ENCODE data around the gene ABR.

ABR gene

GRCh38 chr17:1073241-1073962 lies 106.4 kb downstream of the ABR start:
- in situ Hi-C loops (cut with MboI; ENCODE audit: low pct_unique_long_range_greater_than_20kb, low sequenced_read_pairs, unreplicated experiment): no loop called here
- DNase-seq (ENCODE audit: low spot score): no peak
- no peak for TF ChIP-seq CTCF (IDR thresholded peaks at IDR 0.05; ENCODE audit: extremely low read depth, insufficient read depth, missing control alignments)

GRCh38 chr17:1072551-1072961 lies 107.2 kb downstream of the ABR start:
- no peak for TF ChIP-seq CTCF (IDR thresholded peaks at IDR 0.05; ENCODE audit: extremely low read depth, insufficient read depth, missing control alignments)
- in situ Hi-C loops (cut with MboI; ENCODE audit: low pct_unique_long_range_greater_than_20kb, low sequenced_read_pairs, unreplicated experiment): no loop called here
- DNase-seq (ENCODE audit: low spot score): no peak

- no peak for TF ChIP-seq CTCF (IDR thresholded peaks at IDR 0.05; ENCODE audit: extremely low read depth, insufficient read depth, missing control alignments)
- in situ Hi-C loops (cut with MboI; ENCODE audit: low pct_unique_long_range_greater_than_20kb, low sequenced_read_pairs, unreplicated experiment): no loop called here
- DNase-seq (ENCODE audit: low spot score): no peak
Measured at GRCh38 chr17:1071103-1071825, 108.5 kb downstream of the ABR start.

GRCh38 chr17:1070411-1070810 lies 109.4 kb downstream of the ABR start:
- DNase-seq (ENCODE audit: low spot score): no peak
- in situ Hi-C loops (cut with MboI; ENCODE audit: low pct_unique_long_range_greater_than_20kb, low sequenced_read_pairs, unreplicated experiment): no loop called here
- TF ChIP-seq CTCF (IDR thresholded peaks at IDR 0.05; ENCODE audit: extremely low read depth, insufficient read depth, missing control alignments): no peak

GRCh38 chr17:1069847-1070246 lies 109.9 kb downstream of the ABR start:
- DNase-seq (ENCODE audit: low spot score): no peak
- TF ChIP-seq CTCF (IDR thresholded peaks at IDR 0.05; ENCODE audit: extremely low read depth, insufficient read depth, missing control alignments): no peak
- in situ Hi-C loops (cut with MboI; ENCODE audit: low pct_unique_long_range_greater_than_20kb, low sequenced_read_pairs, unreplicated experiment): no loop called here

GRCh38 chr17:1068356-1068755 lies 111.4 kb downstream of the ABR start:
- in situ Hi-C loops (cut with MboI; ENCODE audit: low pct_unique_long_range_greater_than_20kb, low sequenced_read_pairs, unreplicated experiment): no loop called here
- DNase-seq (ENCODE audit: low spot score): no peak
- no peak for TF ChIP-seq CTCF (IDR thresholded peaks at IDR 0.05; ENCODE audit: extremely low read depth, insufficient read depth, missing control alignments)

Measured in GM13977 (cell line).